Sigmoid colon (tissue), 7 donors: ENCODE results near the gene ANKS4B. TPM values are rescaled to one million over a fixed set of nuclear protein-coding genes. Genes with fewer than 3 reads are reported as not detected.

Experiments used
- DNase-seq: peaks from one replicate; pipeline ENCODE4 v3.0.0-alpha.2; 2019
- H3K27ac ChIP-seq, 4 donors: fragments of 200-600 bp; sonication (generic); one replicate each; pipeline ENCODE4 v1.5.1; 2016 to 2019; ENCODE audit warnings: mild to moderate bottlenecking in 1 of 4
- H3K27me3 ChIP-seq, 3 donors: fragments of 200-600 bp; sonication (generic); one replicate each; pipeline ENCODE4 v1.5.1; 2019; ENCODE audit warnings: mild to moderate bottlenecking in 1 of 3
- H3K36me3 ChIP-seq, 4 donors: fragments of 200-600 bp; sonication (generic); one replicate each; pipeline ENCODE4 v1.5.1; 2016 to 2019
- H3K4me1 ChIP-seq, 4 donors: fragments of 200-600 bp; sonication (generic); one replicate each; pipeline ENCODE4 v1.5.1; 2017 to 2019
- H3K4me3 ChIP-seq, 4 donors: fragments of 200-600 bp; sonication (generic); one replicate each; pipeline ENCODE4 v1.5.1; 2017 to 2019; ENCODE audit warnings: mild to moderate bottlenecking in 2 of 4, moderate library complexity in 1 of 4
- H3K9me3 ChIP-seq, 4 donors: fragments of 200-600 bp in 3 of 4; sonication (generic) in 3 of 4; one replicate each; pipeline versions ENCODE4 v1.5.1 to v1.6.1; 2013 to 2019
- CTCF ChIP-seq, 4 experiments: fragments of 450-650 bp in 3 of 4; fragments of 200-600 bp in 1 of 4; IDR thresholded peaks; one replicate each; pipeline ENCODE4 v1.5.1; 2016 to 2019; ENCODE audit warnings: antibody characterized with exemption in 4 of 4, mild to moderate bottlenecking in 3 of 4, moderate library complexity in 2 of 4
- EP300 ChIP-seq, 4 donors: sonication (generic); formaldehyde crosslinking; IDR thresholded peaks; one replicate each; pipeline ENCODE4 v1.6.1; 2017; ENCODE audit warnings: antibody characterized with exemption in 4 of 4
- POLR2A ChIP-seq, 2 donors: fragments of 450-650 bp; IDR thresholded peaks; one replicate each; pipeline ENCODE4 v1.6.1; 2016; ENCODE audit warnings: antibody characterized with exemption in 2 of 2, mild to moderate bottlenecking in 2 of 2, moderate library complexity in 2 of 2
- POLR2AphosphoS5 ChIP-seq, 4 donors: sonication (generic); formaldehyde crosslinking; IDR thresholded peaks; one replicate each; pipeline ENCODE4 v1.6.1; 2017; ENCODE audit warnings: antibody characterized with exemption in 4 of 4
- WGBS, 2 donors: extraction: QIAGEN DNeasy Blood & Tissue Kit; methylation state at CpG; one replicate each; pipeline ENCODE4 v1.1.7; 2013; 5-methylcytosine and 5-hydroxymethylcytosine counted together
- intact Hi-C: fragments of 100-400 bp; cut with DNase I; formaldehyde crosslinking; loops from one replicate; pipeline ENCODE4 v1.15.1; 2023
- polyA plus RNA-seq, 3 donors: library from polyadenylated mRNA; stranded (reverse); fragments of 200-250 nt; gene quantifications; one replicate each; pipeline ENCODE4 v1.2.3, GENCODE V29; 2013
- total RNA-seq, 4 donors: library from RNA; depleted of rRNA; stranded (reverse); fragments of >200 nt; gene quantifications; one replicate each; pipeline ENCODE4 v1.1.0, GENCODE V29; 2016
- donor health status: healthy with polysubstance abuse.
- donor health status: Bipolar disorder and iron deficiency.
- donor health status: healthy.

The ANKS4B gene
- total and polyA plus RNA-seq, 7 donors: 0.28 to 32.4 (median 21.1) TPM; not detected in 3

DNA sequence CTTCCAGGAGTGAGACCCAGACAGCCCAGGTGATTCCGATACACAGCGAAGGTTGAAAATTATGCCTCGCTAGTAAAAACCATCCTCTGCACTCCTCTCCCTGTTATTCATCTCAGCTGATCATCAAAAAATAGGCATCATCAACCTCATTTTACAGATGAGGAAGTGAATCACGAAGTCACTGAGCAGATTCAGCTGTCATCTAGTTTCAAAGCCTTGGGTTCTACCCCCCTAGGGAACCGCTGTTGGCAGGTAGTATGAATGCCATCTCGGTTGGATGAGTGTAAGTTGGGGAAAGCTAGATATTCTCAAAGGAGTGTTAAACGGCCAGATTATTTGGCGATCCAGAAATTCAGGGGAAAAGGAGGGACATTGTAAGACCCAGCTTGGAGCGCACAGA, 42.6 kb downstream of the ANKS4B start:
- no peak for TF ChIP-seq CTCF (IDR thresholded peaks at IDR 0.05)
- TF ChIP-seq EP300 (IDR thresholded peaks at IDR 0.05): no peak
- no peak for TF ChIP-seq POLR2AphosphoS5 (IDR thresholded peaks at IDR 0.05)
- TF ChIP-seq POLR2A (IDR thresholded peaks at IDR 0.05): no peak
- no peaks in the 10 kb centered on the region for H3K36me3 ChIP-seq
- intact Hi-C loops: loop anchor here (5.0 kb wide), 2 partner anchors 89 to 119 kb away; partner anchors contain the start of gene LDAF1
- WGBS, 2 donors: 78 to 85% methylated on average over 9 of the region's 9 CpGs
- peaks cover 0 to 25% (median 0%) of the 10 kb centered on the region in 3 donors for H3K27me3 ChIP-seq
- H3K27ac ChIP-seq: no peak overlapping the region
- DNase-seq: no peak
- H3K9me3 ChIP-seq: no peaks in the 10 kb centered on the region
- peaks cover 0 to 11% (median 8%) of the 10 kb centered on the region in 4 donors for H3K4me1 ChIP-seq
- H3K4me3 ChIP-seq: no peak overlapping the region

DNA sequence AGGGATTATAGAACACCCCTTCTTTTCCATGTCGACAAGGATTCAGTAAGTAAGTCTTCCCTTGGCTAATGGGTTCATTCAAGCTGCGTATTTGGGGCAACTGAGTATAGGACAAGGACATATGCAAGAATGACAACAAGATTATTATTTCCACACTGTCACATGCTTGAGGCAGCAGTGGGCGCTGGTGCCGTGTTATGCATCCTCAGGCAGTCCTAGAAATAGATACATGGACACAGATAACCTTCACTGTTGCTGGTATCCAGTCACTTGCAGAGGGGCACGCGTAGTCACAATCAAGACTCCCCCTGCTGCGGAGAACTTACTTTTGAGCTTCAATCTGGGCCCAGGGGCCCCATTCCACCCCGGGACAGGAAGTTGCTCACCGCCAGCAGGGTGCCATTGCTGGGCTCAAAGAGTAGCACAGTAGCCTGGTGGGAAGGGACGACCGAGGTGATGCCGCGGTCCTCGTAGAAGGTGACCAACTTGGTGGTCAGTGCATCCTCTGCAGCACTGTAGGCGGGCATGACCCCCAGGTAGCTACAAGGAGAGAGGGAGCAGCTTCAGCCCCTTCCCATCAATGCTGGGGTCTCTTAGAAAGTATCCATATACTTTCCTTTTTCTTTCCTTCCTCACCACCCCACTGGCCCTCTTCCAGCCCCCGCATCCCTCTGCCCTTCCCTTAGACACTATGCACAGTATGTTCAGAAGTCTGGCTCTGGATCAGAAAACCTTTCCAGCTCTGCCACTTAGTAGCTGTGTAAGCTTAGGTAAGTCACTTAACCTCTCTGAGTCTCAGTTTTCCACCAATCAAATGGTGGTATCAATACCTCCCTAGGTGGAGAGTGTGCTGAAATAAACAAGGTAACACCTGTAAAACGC, 43.8 kb downstream of the ANKS4B start:
- H3K27me3 ChIP-seq: peaks cover 0 to 25% (median 0%) of the 10 kb centered on the region in 3 donors
- WGBS, 2 donors: 79 to 80% methylated on average over 17 of the region's 17 CpGs
- no peak overlapping the region for H3K27ac ChIP-seq
- no peaks in the 10 kb centered on the region for H3K36me3 ChIP-seq
- H3K9me3 ChIP-seq: no peaks in the 10 kb centered on the region
- no peak for DNase-seq
- peak overlapping the region in 3 of 4 donors; percentile 38 to 53 (median 50) for H3K4me3 ChIP-seq
- H3K4me1 ChIP-seq: peaks cover 0 to 11% (median 8%) of the 10 kb centered on the region in 4 donors
- TF ChIP-seq CTCF (IDR thresholded peaks at IDR 0.05) (no peak), EP300 (IDR thresholded peaks at IDR 0.05) (no peak), POLR2A (IDR thresholded peaks at IDR 0.05) (no peak), POLR2AphosphoS5 (IDR thresholded peaks at IDR 0.05) (no peak)
- intact Hi-C loops: loop anchor here (5.0 kb wide), 2 partner anchors 90 to 120 kb away; partner anchors contain the start of gene LDAF1

GRCh38 chr16:21277927-21278706, 44.6 kb downstream of the ANKS4B start, which contains the start of gene CRYM:
TSS of gene CRYM (minus strand) at chr16:21278290. CDS start at chr16:21278251, 39 bp downstream.
- 0 to 1% methylated on average over 46 of the region's 46 CpGs for WGBS, 2 donors
- Histone ChIP-seq H3K27ac (peak within 1 kb of the TSS in 3 of 4 donors; percentile 36 to 50 (median 36)), H3K27me3 (peaks cover 0 to 25% (median 0%) of the 10 kb centered on the region in 3 donors), H3K4me1 (peaks cover 0 to 11% (median 8%) of the 10 kb centered on the region in 4 donors), H3K36me3 (no peaks in the 10 kb centered on the region), H3K9me3 (no peaks in the 10 kb centered on the region), H3K4me3 (peak within 1 kb of the TSS; percentile 19 to 53 (median 44))
- DNase-seq: peak; percentile 79
- intact Hi-C loops: loop anchor here (2.0 to 5.0 kb wide), 3 partner anchors 23 to 121 kb away; partner anchors contain the start of gene LDAF1
- TF ChIP-seq POLR2A (IDR thresholded peaks at IDR 0.05) (no peak), CTCF (IDR thresholded peaks at IDR 0.05) (peak; percentile 52 to 96 (median 70))

DNA sequence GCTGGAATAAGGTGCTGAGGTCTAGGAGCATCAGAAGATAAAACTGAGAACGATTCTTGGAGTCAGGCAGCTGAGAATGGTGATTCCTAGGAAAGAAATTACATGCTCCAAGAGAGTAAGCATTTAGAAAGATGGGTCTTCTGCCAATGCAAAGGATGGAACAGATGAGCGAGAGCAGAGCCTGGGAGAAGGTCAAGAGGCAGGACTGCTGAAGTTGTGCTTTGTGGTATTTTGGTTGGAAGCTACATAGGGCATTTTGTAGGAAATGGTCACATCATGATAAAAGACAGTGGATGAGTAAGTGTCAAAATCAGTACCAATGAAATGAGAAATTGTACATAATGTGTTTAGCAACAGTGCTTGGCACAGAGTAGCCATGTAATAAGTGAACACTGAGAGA, 46.0 kb downstream of the ANKS4B start:
- H3K27ac ChIP-seq: no peak overlapping the region
- DNase-seq: no peak
- H3K36me3 ChIP-seq: no peaks in the 10 kb centered on the region
- H3K9me3 ChIP-seq: no peaks in the 10 kb centered on the region
- peaks cover 0 to 18% (median 12%) of the 10 kb centered on the region in 4 donors for H3K4me1 ChIP-seq
- intact Hi-C loops: loop anchor here (2.0 to 5.0 kb wide), 3 partner anchors 21 to 122 kb away; partner anchors contain the start of gene LDAF1
- no peak for TF ChIP-seq POLR2AphosphoS5 (IDR thresholded peaks at IDR 0.05)
- no peak for TF ChIP-seq POLR2A (IDR thresholded peaks at IDR 0.05)
- no peak for TF ChIP-seq CTCF (IDR thresholded peaks at IDR 0.05)
- no peak for TF ChIP-seq EP300 (IDR thresholded peaks at IDR 0.05)
- peaks cover 0 to 25% (median 0%) of the 10 kb centered on the region in 3 donors for H3K27me3 ChIP-seq
- no peak overlapping the region for H3K4me3 ChIP-seq
- 75 to 77% methylated on average over 2 of the region's 2 CpGs for WGBS, 2 donors
